HEK293 (cell line): ENCODE data around the gene LRRK1.

Experiments
- CTCF ChIA-PET: fragments of 350-600 bp; formaldehyde crosslinking; extraction: SDS; loops from one replicate; lab custom pipeline; 2021; ENCODE audit warnings: antibody characterized with exemption; lab: Yijun Ruan, JAX
- POLR2A ChIA-PET: fragments of 300-600 bp; formaldehyde crosslinking; extraction: SDS; loops from one replicate; lab custom pipeline; 2020; ENCODE audit warnings: antibody characterized with exemption, inconsistent platforms; lab: Yijun Ruan, JAX
- H3K27ac ChIP-seq: fragments of 200-500 bp; sonication (Bioruptor generic); 2 replicates; pipeline ENCODE4 v1.5.1; 2014; ENCODE audit warnings: low read depth, low read length, control low read depth, inconsistent platforms; ENCODE audit errors: extremely low read depth
- H3K36me3 ChIP-seq, 2 experiments: fragments of 200-500 bp in 1 of 2; sonication (Bioruptor generic) in 1 of 2; 1 replicate in 1 of 2; 2 replicates in 1 of 2; pipeline ENCODE4 v1.5.1; 2014 to 2017; ENCODE audit warnings: inconsistent platforms in 2 of 2, low read length in 2 of 2; ENCODE audit not compliant: control insufficient read depth in 2 of 2, insufficient read depth in 1 of 2
- H3K4me1 ChIP-seq: fragments of 200-500 bp; sonication (Bioruptor generic); 2 replicates; pipeline ENCODE4 v1.5.1; 2014; ENCODE audit warnings: mild to moderate bottlenecking, low read length, inconsistent platforms; ENCODE audit not compliant: control insufficient read depth, insufficient read depth
- H3K4me3 ChIP-seq: 2 replicates; pipeline ENCODE4 v1.5.1; 2011; ENCODE audit warnings: low read depth, mild to moderate bottlenecking, control low read depth, low read length, moderate library complexity
- H3K9me3 ChIP-seq: fragments of 200-500 bp; sonication (Bioruptor generic); 2 replicates; pipeline ENCODE4 v1.5.1; 2014; ENCODE audit warnings: low read depth, low read length, inconsistent platforms; ENCODE audit not compliant: control insufficient read depth, insufficient read depth
- SP2 ChIP-seq: fragments of 450-650 bp; formaldehyde crosslinking; IDR thresholded peaks from 2 replicates; pipeline ENCODE4 v1.5.1; 2016; ENCODE audit warnings: missing biosample characterization, missing genetic modification characterization
- TSHZ1 ChIP-seq: fragments of 450-650 bp; formaldehyde crosslinking; IDR thresholded peaks from 2 replicates; pipeline ENCODE4 v1.5.1; 2016; ENCODE audit warnings: missing biosample characterization, missing genetic modification characterization, borderline replicate concordance
- ZNF112 ChIP-seq: fragments of 450-650 bp; formaldehyde crosslinking; IDR thresholded peaks from 2 replicates; pipeline ENCODE4 v1.5.0; 2017; ENCODE audit warnings: missing biosample characterization, missing genetic modification characterization
- ZNF280D ChIP-seq: fragments of 450-650 bp; formaldehyde crosslinking; IDR thresholded peaks from 2 replicates; pipeline ENCODE4 v1.5.1; 2016; ENCODE audit warnings: missing biosample characterization, missing genetic modification characterization
- ZNF311 ChIP-seq: fragments of 450-650 bp; formaldehyde crosslinking; IDR thresholded peaks from 2 replicates; pipeline ENCODE4 v1.5.1; 2017; ENCODE audit warnings: missing biosample characterization, missing genetic modification characterization, borderline replicate concordance
- ZNF37A ChIP-seq: fragments of 450-650 bp; IDR thresholded peaks from 2 replicates; pipeline ENCODE4 v1.5.1; 2018; ENCODE audit warnings: missing biosample characterization, missing genetic modification characterization
- ZNF391 ChIP-seq: fragments of 450-650 bp; formaldehyde crosslinking; IDR thresholded peaks from 2 replicates; pipeline ENCODE4 v1.5.1; 2016; ENCODE audit warnings: low read depth, missing biosample characterization, missing genetic modification characterization, borderline replicate concordance
- ZNF398 ChIP-seq: fragments of 450-650 bp; formaldehyde crosslinking; IDR thresholded peaks from 2 replicates; pipeline ENCODE4 v1.5.1; 2017; ENCODE audit warnings: missing biosample characterization, missing genetic modification characterization
- ZNF433 ChIP-seq: fragments of 450-650 bp; formaldehyde crosslinking; IDR thresholded peaks from 2 replicates; pipeline ENCODE4 v1.5.1; 2016; ENCODE audit warnings: missing biosample characterization, missing genetic modification characterization, low read depth
- ZNF558 ChIP-seq: fragments of 450-650 bp; formaldehyde crosslinking; IDR thresholded peaks from 2 replicates; pipeline ENCODE4 v1.5.1; 2016; ENCODE audit warnings: missing biosample characterization, missing genetic modification characterization
- ZNF561 ChIP-seq: fragments of 450-650 bp; IDR thresholded peaks from 2 replicates; pipeline ENCODE4 v1.5.1; 2018; ENCODE audit warnings: missing biosample characterization, missing genetic modification characterization, borderline replicate concordance
- ZXDB ChIP-seq: fragments of 450-650 bp; formaldehyde crosslinking; IDR thresholded peaks from 2 replicates; pipeline ENCODE4 v1.5.1; 2016; ENCODE audit warnings: missing biosample characterization, missing genetic modification characterization

LRRK1 gene

GRCh38 chr15:101052031-101052620 is 133.0 kb downstream of the LRRK1 start:
- H3K27ac ChIP-seq: no peak overlapping the region
- no peaks in the 10 kb centered on the region for H3K4me1 ChIP-seq
- no peak overlapping the region for H3K4me3 ChIP-seq
- no peak for TF ChIP-seq ZNF391 (tag by site-specific recombination)
- TF ChIP-seq ZNF558 (tag by site-specific recombination): no peak
- TF ChIP-seq ZNF398 (tag by site-specific recombination): no peak
- no peak for TF ChIP-seq ZNF280D (tag by site-specific recombination)
- ChIA-PET CTCF (interaction anchor here (0.6 kb wide), 1 partner anchor 714 kb away, joined by 3 read pairs; no protein-coding TSS in a partner anchor), POLR2A (no interaction called here)
- no peaks in the 10 kb centered on the region; a peak in 1 of 3 replicates for H3K36me3 ChIP-seq
- no peaks in the 10 kb centered on the region for H3K9me3 ChIP-seq

GRCh38 chr15:101052681-101053121 is 133.5 kb downstream of the LRRK1 start:
- no peaks in the 10 kb centered on the region for H3K4me1 ChIP-seq
- no peak for TF ChIP-seq TSHZ1 (tag by site-specific recombination)
- TF ChIP-seq ZNF391 (tag by site-specific recombination): no peak
- no peak for TF ChIP-seq ZXDB (tag by site-specific recombination)
- no peak for TF ChIP-seq ZNF37A (tag by site-specific recombination)
- TF ChIP-seq ZNF561 (tag by site-specific recombination): no peak
- no peak for TF ChIP-seq ZNF112 (tag by site-specific recombination)
- no peak for TF ChIP-seq ZNF433 (tag by site-specific recombination)
- no peak for TF ChIP-seq ZNF311 (tag by site-specific recombination)
- no peak for TF ChIP-seq SP2 (tag by site-specific recombination)
- TF ChIP-seq, all 188 proteins: peak for 0
- Histone ChIP-seq H3K9me3 (no peaks in the 10 kb centered on the region), H3K36me3 (no peaks in the 10 kb centered on the region; a peak in 1 of 3 replicates), H3K4me3 (no peak overlapping the region), H3K27ac (no peak overlapping the region)
- ChIA-PET CTCF (interaction anchor here (0.6 to 0.7 kb wide), 2 partner anchors 456 to 713 kb away, joined by 3 read pairs; no protein-coding TSS in a partner anchor), POLR2A (no interaction called here)
